Erythroblast (primary cell): ENCODE data around the gene ZNF302.

ENCODE experiments used
- GATA1 ChIP-seq: IDR thresholded peaks from 2 replicates; pipeline ENCODE4 v1.6.1; 2011; ENCODE audit warnings: low read depth, mild to moderate bottlenecking, control low read depth, low read length, moderate library complexity
- POLR2A ChIP-seq: IDR thresholded peaks from 2 replicates; pipeline ENCODE4 v1.6.1; 2011; ENCODE audit warnings: mild to moderate bottlenecking, low read length

GRCh38 chr19:34733266-34733745, 55.8 kb downstream of the ZNF302 start:
- TF ChIP-seq POLR2A = no peak
- no peak for TF ChIP-seq GATA1
